ENCODE results near the gene SPNS3.

SPNS3 gene

DNA sequence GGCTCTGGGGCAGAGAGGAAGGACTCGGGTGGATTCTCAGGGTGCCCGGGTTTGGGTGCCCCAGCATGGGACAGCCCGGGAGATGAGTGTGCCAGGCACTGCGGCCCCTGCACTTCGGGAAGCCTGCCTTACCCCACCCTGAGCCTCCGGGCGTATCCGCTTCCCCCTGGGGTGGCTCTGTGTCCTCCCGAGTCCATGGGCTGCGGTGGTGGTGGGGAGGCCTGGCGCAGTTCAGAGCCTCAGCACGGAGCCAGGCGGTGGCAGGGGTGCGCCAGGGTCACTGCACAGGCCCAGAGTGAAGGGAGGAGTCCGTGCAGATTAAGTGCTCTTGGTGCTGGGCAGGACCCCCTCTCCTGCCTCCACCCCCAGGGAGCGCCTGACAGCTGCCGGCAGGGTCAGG lies 100.8 kb downstream of the SPNS3 start:
- Histone ChIP-seq H3K27ac (ENCODE audit: low read depth, low read length) (no peak overlapping the region), H3K9ac (ENCODE audit: low read length) (no peak overlapping the region), H3K36me3 (ENCODE audit: control insufficient read depth, insufficient read depth, low read length) (peaks cover 27% of the 10 kb centered on the region), H3K4me1 (ENCODE audit: control insufficient read depth, insufficient read depth, low read length) (peaks cover 27% of the 10 kb centered on the region), H3K9me3 (ENCODE audit: control insufficient read depth, insufficient read depth, low read depth, low read length) (no peaks in the 10 kb centered on the region), H3K4me3 (ENCODE audit: low read depth, low read length) (no peak overlapping the region), H3K27me3 (ENCODE audit: control insufficient read depth, insufficient read depth, low read length) (peaks cover 42% of the 10 kb centered on the region)

DNA sequence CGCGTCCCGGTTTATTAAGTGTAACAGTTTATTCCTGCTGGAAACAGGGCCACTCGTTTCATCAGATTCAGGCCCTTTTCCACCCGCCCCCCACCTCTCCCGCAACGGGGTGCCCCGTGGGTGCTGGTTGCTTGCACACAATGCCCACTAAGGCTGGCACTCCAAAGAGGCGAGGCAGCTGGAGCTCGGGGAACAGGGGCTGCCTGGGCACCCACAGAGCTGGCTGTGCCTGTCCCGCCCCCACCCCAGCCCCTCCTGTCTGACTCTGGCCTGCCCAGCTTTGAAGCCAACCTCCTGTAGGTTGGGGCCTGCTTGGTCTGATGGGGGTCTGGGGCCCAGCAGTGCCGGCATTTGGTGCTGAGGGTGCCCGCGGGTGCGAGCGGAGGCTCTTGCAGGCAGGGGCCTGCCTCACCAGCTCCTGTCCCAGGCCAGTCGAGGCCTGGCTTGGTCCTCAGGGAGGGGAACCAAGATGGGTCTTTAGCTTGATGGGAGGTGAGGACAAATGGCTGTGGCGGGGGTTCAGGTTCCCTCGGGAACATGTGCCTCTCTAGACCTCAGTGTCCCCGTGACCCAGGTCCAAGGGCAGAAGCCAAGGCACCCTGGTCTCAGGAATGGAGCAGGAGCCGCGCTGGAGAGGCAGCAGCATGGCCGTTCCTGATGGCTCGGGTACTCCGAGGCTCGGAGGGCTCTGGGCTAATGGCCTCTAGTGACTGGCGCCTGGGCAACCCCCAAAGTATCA lies 101.4 kb downstream of the SPNS3 start:
- no peak overlapping the region for H3K9ac ChIP-seq (ENCODE audit: low read length)
- H3K4me3 ChIP-seq (ENCODE audit: low read depth, low read length): no peak overlapping the region
- no peak overlapping the region for H3K27ac ChIP-seq (ENCODE audit: low read depth, low read length)
- peaks cover 33% of the 10 kb centered on the region for H3K36me3 ChIP-seq (ENCODE audit: control insufficient read depth, insufficient read depth, low read length)
- H3K9me3 ChIP-seq (ENCODE audit: control insufficient read depth, insufficient read depth, low read depth, low read length): no peaks in the 10 kb centered on the region
- peaks cover 36% of the 10 kb centered on the region for H3K27me3 ChIP-seq (ENCODE audit: control insufficient read depth, insufficient read depth, low read length)
- peaks cover 27% of the 10 kb centered on the region for H3K4me1 ChIP-seq (ENCODE audit: control insufficient read depth, insufficient read depth, low read length)

DNA sequence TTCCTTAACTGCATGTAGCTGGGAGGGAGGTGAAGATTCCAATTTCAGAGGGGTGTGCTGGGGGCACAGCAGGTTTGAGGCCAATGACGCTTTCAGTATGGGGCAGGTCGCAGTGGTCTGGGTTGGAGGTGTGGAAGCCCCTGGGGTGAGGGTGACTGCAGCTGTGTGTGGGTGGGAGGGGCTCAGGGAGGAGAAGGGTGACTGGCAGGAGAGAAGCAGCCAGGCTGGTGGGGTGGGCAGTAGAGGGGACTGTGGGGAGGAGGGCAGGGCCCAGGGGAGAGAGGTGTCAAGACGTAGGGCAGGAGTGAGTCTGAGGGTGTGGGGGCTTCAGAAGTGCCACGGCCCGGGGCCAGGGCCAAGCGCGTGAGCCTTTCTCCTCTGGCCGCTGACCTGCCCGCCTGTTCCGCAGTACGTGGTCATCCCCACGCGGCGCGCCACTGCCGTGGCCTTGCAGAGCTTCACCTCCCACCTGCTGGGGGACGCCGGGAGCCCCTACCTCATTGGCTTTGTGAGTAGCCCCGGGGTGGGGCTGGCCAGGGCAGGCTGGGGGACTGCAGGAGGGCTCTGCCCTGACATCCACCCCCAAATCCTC lies 102.0 kb downstream of the SPNS3 start:
- Histone ChIP-seq H3K27me3 (ENCODE audit: control insufficient read depth, insufficient read depth, low read length) (peaks cover 29% of the 10 kb centered on the region), H3K9ac (ENCODE audit: low read length) (no peak overlapping the region), H3K36me3 (ENCODE audit: control insufficient read depth, insufficient read depth, low read length) (peaks cover 40% of the 10 kb centered on the region), H3K4me3 (ENCODE audit: low read depth, low read length) (peak overlapping the region; percentile 37; the same call in 1 of the 2 replicates), H3K27ac (ENCODE audit: low read depth, low read length) (no peak overlapping the region), H3K9me3 (ENCODE audit: control insufficient read depth, insufficient read depth, low read depth, low read length) (no peaks in the 10 kb centered on the region), H3K4me1 (ENCODE audit: control insufficient read depth, insufficient read depth, low read length) (peaks cover 27% of the 10 kb centered on the region)

DNA sequence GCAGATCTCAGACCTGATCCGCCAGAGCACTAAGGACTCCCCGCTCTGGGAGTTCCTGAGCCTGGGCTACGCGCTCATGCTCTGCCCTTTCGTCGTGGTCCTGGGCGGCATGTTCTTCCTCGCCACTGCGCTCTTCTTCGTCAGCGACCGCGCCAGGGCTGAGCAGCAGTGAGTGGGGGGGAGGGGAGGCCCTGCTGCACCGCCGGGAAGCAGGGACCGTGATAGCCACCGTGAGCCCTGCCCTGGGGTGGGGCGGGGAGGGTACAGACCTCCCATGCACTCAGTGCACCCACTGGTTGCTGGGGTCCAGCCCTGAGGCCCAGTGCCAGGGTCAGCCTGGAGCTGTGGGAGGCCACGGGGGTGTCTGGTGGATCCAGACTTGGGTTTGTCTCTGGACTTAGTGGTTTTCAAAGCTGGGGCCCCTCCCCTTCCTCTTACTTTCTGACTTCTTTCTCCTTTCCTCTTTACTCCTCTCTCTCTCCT lies 102.6 kb downstream of the SPNS3 start:
- Histone ChIP-seq H3K9ac (ENCODE audit: low read length) (no peak overlapping the region), H3K4me3 (ENCODE audit: low read depth, low read length) (peak overlapping the region; percentile 37; the same call in 1 of the 2 replicates), H3K27ac (ENCODE audit: low read depth, low read length) (no peak overlapping the region), H3K27me3 (ENCODE audit: control insufficient read depth, insufficient read depth, low read length) (peaks cover 24% of the 10 kb centered on the region), H3K36me3 (ENCODE audit: control insufficient read depth, insufficient read depth, low read length) (peaks cover 45% of the 10 kb centered on the region), H3K4me1 (ENCODE audit: control insufficient read depth, insufficient read depth, low read length) (peaks cover 22% of the 10 kb centered on the region), H3K9me3 (ENCODE audit: control insufficient read depth, insufficient read depth, low read depth, low read length) (no peaks in the 10 kb centered on the region)

DNA sequence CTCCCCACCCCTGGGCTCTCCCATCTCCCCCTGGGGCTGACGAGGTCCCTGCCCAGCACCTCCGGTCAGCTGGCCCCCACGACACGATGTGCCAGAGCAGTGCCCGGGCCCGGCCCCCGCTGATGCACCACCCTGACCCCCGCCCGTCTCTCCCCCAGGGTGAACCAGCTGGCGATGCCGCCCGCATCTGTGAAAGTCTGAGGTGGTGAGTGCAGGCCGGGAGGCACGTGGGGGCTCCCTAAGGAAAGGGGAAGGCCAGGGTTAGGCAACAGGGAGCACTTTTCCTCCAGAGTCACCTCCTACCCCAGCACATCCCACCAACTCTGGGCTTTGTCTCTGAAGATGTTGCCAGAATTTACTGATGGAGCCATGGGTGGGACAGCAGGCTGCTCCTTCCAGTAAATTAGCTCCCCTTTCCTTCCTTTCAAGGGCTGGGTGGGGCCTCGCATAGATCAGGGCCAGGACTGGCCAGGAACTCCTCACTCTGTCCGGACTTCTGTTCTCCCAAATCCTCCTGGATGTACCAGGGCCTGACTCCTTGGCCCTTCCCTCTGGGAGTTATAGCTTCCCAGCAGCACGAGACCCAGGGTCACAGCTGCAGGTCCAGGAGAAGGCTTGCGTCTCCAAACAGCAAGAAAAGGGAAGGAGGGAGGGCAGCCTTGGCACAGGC lies 103.1 kb downstream of the SPNS3 start:
- H3K27me3 ChIP-seq (ENCODE audit: control insufficient read depth, insufficient read depth, low read length): peaks cover 18% of the 10 kb centered on the region
- no peak overlapping the region for H3K27ac ChIP-seq (ENCODE audit: low read depth, low read length)
- 0 out of 2 replicates have a peak overlapping the region, but pooled peaks have one; percentile 37 for H3K4me3 ChIP-seq (ENCODE audit: low read depth, low read length)
- H3K4me1 ChIP-seq (ENCODE audit: control insufficient read depth, insufficient read depth, low read length): peaks cover 22% of the 10 kb centered on the region
- H3K9ac ChIP-seq (ENCODE audit: low read length): no peak overlapping the region
- H3K9me3 ChIP-seq (ENCODE audit: control insufficient read depth, insufficient read depth, low read depth, low read length): no peaks in the 10 kb centered on the region
- H3K36me3 ChIP-seq (ENCODE audit: control insufficient read depth, insufficient read depth, low read length): peaks cover 51% of the 10 kb centered on the region

Measured in HUES6 (cell line).